H1 (cell line): ENCODE results near the gene BLCAP. TPM values are rescaled to one million over a fixed set of nuclear protein-coding genes. Genes with fewer than 3 reads are reported as not detected.

ENCODE experiments used
- CTCF ChIA-PET: fragments of 300-600 bp; sonication (Branson Sonifier 250); formaldehyde crosslinking; loops from one replicate; lab custom pipeline; 2021; ENCODE audit not compliant: partially characterized antibody; lab: Charles Lee
- POLR2A ChIA-PET: fragments of 300-600 bp; sonication (Branson Sonifier 250); formaldehyde crosslinking; loops from one replicate; lab custom pipeline; 2021; ENCODE audit warnings: inconsistent platforms; ENCODE audit not compliant: partially characterized antibody; lab: Charles Lee
- DNase-seq, 2 experiments: peaks; one replicate each; pipeline versions ENCODE4 v3.0.0 to v3.0.0-alpha.2; 2010 to 2022; ENCODE audit warnings: low spot score in 2 of 2, low read depth in 1 of 2, mixed read lengths in 1 of 2
- FAIRE-seq: peaks from 2 replicates; lab custom pipeline; 2011; peaks lifted over from hg19 to GRCh38; lab: Jason Lieb, UNC
- H2AFZ ChIP-seq: 2 replicates; pipeline ENCODE4 v1.8.1; 2012; ENCODE audit warnings: low read length, inconsistent platforms
- H2AK5ac ChIP-seq: 2 replicates; pipeline ENCODE4 v1.6.1; 2013; ENCODE audit warnings: low read depth, low read length
- H2BK120ac ChIP-seq: replicated peaks from 2 replicates; pipeline ENCODE3; 2013; ENCODE audit warnings: low read depth, low read length, inconsistent platforms
- H2BK12ac ChIP-seq: 2 replicates; pipeline ENCODE4 v1.6.1; 2013; ENCODE audit warnings: low read depth, low read length
- H2BK15ac ChIP-seq: 2 replicates; pipeline ENCODE4 v1.6.1; 2013; ENCODE audit warnings: low read length
- H2BK20ac ChIP-seq: 2 replicates; pipeline ENCODE4 v1.6.1; 2013; ENCODE audit warnings: low read length
- H2BK5ac ChIP-seq: 2 replicates; pipeline ENCODE4 v1.6.1; 2013; ENCODE audit warnings: low read depth, low read length
- H3K14ac ChIP-seq: 2 replicates; pipeline ENCODE4 v1.6.1; 2013; ENCODE audit warnings: inconsistent platforms; ENCODE audit not compliant: insufficient read length
- H3K18ac ChIP-seq: 2 replicates; pipeline ENCODE4 v1.6.1; 2013; ENCODE audit warnings: low read length; ENCODE audit errors: extremely low read depth
- H3K23ac ChIP-seq: 2 replicates; pipeline ENCODE4 v1.6.1; 2013; ENCODE audit warnings: inconsistent platforms; ENCODE audit not compliant: insufficient read length
- H3K23me2 ChIP-seq: 2 replicates; pipeline ENCODE4 v1.6.1; 2013; ENCODE audit warnings: low read depth, low read length
- H3K27ac ChIP-seq: 2 replicates; pipeline ENCODE4 v1.6.1; 2011; ENCODE audit warnings: low read depth, low read length, inconsistent platforms
- H3K27me3 ChIP-seq, 4 experiments: replicated peaks in 1 of 4; 1 replicate in 1 of 4; 2 replicates in 3 of 4; pipeline versions ENCODE4 v1.6.1 to v1.8.1; 2011 to 2013; ENCODE audit warnings: low read length in 3 of 4, mild to moderate bottlenecking in 3 of 4, inconsistent platforms in 2 of 4, mixed read lengths in 2 of 4, moderate library complexity in 1 of 4; ENCODE audit not compliant: control insufficient read depth in 3 of 4, insufficient read depth in 3 of 4; ENCODE audit errors: extremely low read depth in 1 of 4
- H3K36me3 ChIP-seq, 4 experiments: 2 replicates each; pipeline versions ENCODE4 v1.6.1 to v1.8.1; 2011 to 2013; ENCODE audit warnings: mild to moderate bottlenecking in 4 of 4, low read length in 3 of 4, moderate library complexity in 2 of 4, control low read depth in 1 of 4, inconsistent platforms in 1 of 4; ENCODE audit not compliant: insufficient read depth in 4 of 4, control insufficient read depth in 2 of 4
- H3K4ac ChIP-seq: replicated peaks from 2 replicates; pipeline ENCODE3; 2013; ENCODE audit warnings: low read length, low read depth, mixed read lengths, inconsistent platforms; ENCODE audit not compliant: insufficient read length
- H3K4me1 ChIP-seq, 4 experiments: replicated peaks in 1 of 4; 1 replicate in 1 of 4; 2 replicates in 3 of 4; pipeline versions ENCODE4 v1.6.1 to v1.8.1; 2011 to 2013; ENCODE audit warnings: low read length in 3 of 4, inconsistent platforms in 2 of 4, mixed read lengths in 1 of 4; ENCODE audit not compliant: insufficient read depth in 4 of 4, control insufficient read depth in 3 of 4
- H3K4me2 ChIP-seq, 2 experiments: 2 replicates each; pipeline versions ENCODE4 v1.6.1 to v1.8.1; 2011 to 2013; ENCODE audit warnings: low read depth in 2 of 2, low read length in 2 of 2, control low read depth in 1 of 2, inconsistent platforms in 1 of 2, mild to moderate bottlenecking in 1 of 2; ENCODE audit not compliant: insufficient read depth in 1 of 2
- H3K4me3 ChIP-seq, 4 experiments: fragments of 200-600, 300-600 bp in 1 of 4; sonication (generic), shearing (Covaris generic), sonication (Bioruptor Twin) in 1 of 4; 2 replicates each; pipeline versions ENCODE4 v1.5.1 to v1.8.1; 2011 to 2016; ENCODE audit warnings: low read length in 4 of 4, low read depth in 3 of 4, control low read depth in 2 of 4, inconsistent platforms in 2 of 4, mild to moderate bottlenecking in 2 of 4, mixed read lengths in 1 of 4, moderate library complexity in 1 of 4; ENCODE audit not compliant: insufficient read depth in 2 of 4; ENCODE audit errors: extremely low read depth in 1 of 4
- H3K56ac ChIP-seq: replicated peaks from 2 replicates; pipeline ENCODE3; 2013; ENCODE audit warnings: low read depth, mild to moderate bottlenecking, mixed read lengths, low read length, inconsistent platforms; ENCODE audit not compliant: insufficient read length
- H3K79me1 ChIP-seq: 2 replicates; pipeline ENCODE4 v1.6.1; 2013; ENCODE audit warnings: low read depth, low read length, control low read depth
- H3K79me2 ChIP-seq, 2 experiments: 2 replicates each; pipeline versions ENCODE4 v1.6.1 to v1.8.1; 2012 to 2013; ENCODE audit warnings: low read length in 2 of 2, mild to moderate bottlenecking in 2 of 2, inconsistent platforms in 1 of 2; ENCODE audit not compliant: insufficient read depth in 2 of 2, control insufficient read depth in 1 of 2
- H3K9ac ChIP-seq, 4 experiments: replicated peaks in 1 of 4; 1 replicate in 1 of 4; 2 replicates in 3 of 4; pipeline versions ENCODE4 v1.6.1 to v1.8.1; 2011 to 2013; ENCODE audit warnings: low read depth in 3 of 4, low read length in 3 of 4, control low read depth in 2 of 4, mild to moderate bottlenecking in 2 of 4, moderate library complexity in 2 of 4, inconsistent platforms in 1 of 4; ENCODE audit errors: extremely low read depth in 1 of 4
- H3K9me3 ChIP-seq, 2 experiments: 2 replicates each; pipeline versions ENCODE4 v1.6.1 to v1.8.1; 2012 to 2013; ENCODE audit warnings: mild to moderate bottlenecking in 2 of 2, moderate library complexity in 2 of 2, control low read depth in 1 of 2, inconsistent platforms in 1 of 2, low read depth in 1 of 2, low read length in 1 of 2, mixed read lengths in 1 of 2; ENCODE audit not compliant: insufficient read depth in 2 of 2
- H4K20me1 ChIP-seq, 2 experiments: replicated peaks in 1 of 2; 2 replicates each; pipeline versions ENCODE3 to v1.8.1; 2011 to 2013; ENCODE audit warnings: inconsistent platforms in 2 of 2, low read length in 2 of 2, mild to moderate bottlenecking in 1 of 2; ENCODE audit not compliant: insufficient read depth in 2 of 2, control insufficient read depth in 1 of 2
- H4K5ac ChIP-seq: 2 replicates; pipeline ENCODE4 v1.6.1; 2013; ENCODE audit warnings: low read length, low read depth, mixed read lengths, inconsistent platforms; ENCODE audit not compliant: insufficient read length
- H4K8ac ChIP-seq: 2 replicates; pipeline ENCODE4 v1.8.0; 2013; ENCODE audit warnings: mild to moderate bottlenecking, moderate library complexity, low read length, inconsistent platforms; ENCODE audit not compliant: insufficient read depth; ENCODE audit errors: extremely low read depth
- H4K91ac ChIP-seq: replicated peaks from 2 replicates; pipeline ENCODE3; 2013; ENCODE audit warnings: low read length, mixed read lengths, inconsistent platforms; ENCODE audit not compliant: insufficient read length
- BRCA1 ChIP-seq: IDR thresholded peaks from 2 replicates; pipeline ENCODE4 v1.6.1; 2012; ENCODE audit warnings: low read depth, low read length, improper control_type of control experiment
- CTBP2 ChIP-seq: IDR thresholded peaks from 2 replicates; pipeline ENCODE4 v1.7.0; 2011; ENCODE audit warnings: borderline replicate concordance, mild to moderate bottlenecking, moderate library complexity, mixed read lengths, low read length; ENCODE audit not compliant: insufficient read depth, insufficient read length
- FOSL1 ChIP-seq: IDR thresholded peaks from 2 replicates; pipeline ENCODE4 v1.6.1; 2011; ENCODE audit warnings: mild to moderate bottlenecking, low read depth, low read length, moderate library complexity; ENCODE audit not compliant: insufficient read depth
- WGBS, 2 experiments: shearing (Covaris generic) in 1 of 2; methylation state at CpG; one replicate each; pipeline versions ENCODE4 v1.1.6 to v1.1.7; 2013 to 2015; ENCODE audit warnings: low lambda C conversion rate in 2 of 2, mixed read lengths in 2 of 2, inconsistent platforms in 1 of 2, low coverage in 1 of 2, missing lambda C conversion rate in 1 of 2; ENCODE audit not compliant: insufficient replicate concordance in 2 of 2, insufficient coverage in 1 of 2, insufficient read length in 1 of 2; ENCODE audit errors: extremely low coverage in 1 of 2, missing lambda C conversion rate in 1 of 2; 5-methylcytosine and 5-hydroxymethylcytosine counted together
- polyA plus RNA-seq, 7 experiments: library from polyadenylated mRNA; depleted of rRNA in 3 of 7; stranded (reverse) in 5 of 7; unstranded in 2 of 7; fragments of >200 nt in 5 of 7; fragments of 200-250 nt in 2 of 7; gene quantifications; 1 replicate in 5 of 7; 2 replicates in 1 of 7; 4 replicates in 1 of 7; pipeline versions ENCODE4 v1.2.1 to v1.2.3, GENCODE V29; 2011 to 2013; ENCODE audit warnings: missing spikeins in 2 of 7, mixed read lengths in 2 of 7
- total RNA-seq: library from RNA; stranded (reverse); fragmentation: NEBNext Ultra II Directional; extraction: Animal tissue kit (Norgen Biotek cat#: 25700); gene quantifications from 2 replicates; pipeline ENCODE4 v1.2.1, GENCODE V29; 2021
- TF ChIP-seq, protein P1 (sequence below): IDR thresholded peaks from 2 replicates; pipeline ENCODE4 v1.6.1; 2012; ENCODE audit warnings: inconsistent platforms

Gene BLCAP
- total and polyA plus RNA-seq, 2 of the 8 experiments (the other 6 are each of a cell fraction or from before 2014, with no cell fraction given) = 60.3 to 72.2 TPM

- Histone ChIP-seq H3K14ac (no peak overlapping the region), H4K5ac (no peak overlapping the region), H4K20me1 (no peaks in the 10 kb centered on the region), H3K9ac (no peak overlapping the region), H3K79me2 (no peaks in the 10 kb centered on the region), H3K4me2 (no peak overlapping the region), H3K4me1 (peaks cover 0 to 6% (median 2%) of the 10 kb centered on the region in 4 experiments; a peak in 4 of 7 replicates), H2AK5ac (no peak overlapping the region), H4K91ac (no peak overlapping the region), H3K4ac (no peak overlapping the region), H3K27ac (no peak overlapping the region), H2BK15ac (no peak overlapping the region), H3K56ac (no peak overlapping the region), H3K9me3 (no peaks in the 10 kb centered on the region), H3K23ac (no peak overlapping the region), H4K8ac (no peak overlapping the region), H2BK12ac (no peak overlapping the region), H3K4me3 (no peak overlapping the region), H3K18ac (no peak overlapping the region), H2BK120ac (no peak overlapping the region), H2BK20ac (no peak overlapping the region), H3K27me3 (no peaks in the 10 kb centered on the region), H3K36me3 (no peaks in the 10 kb centered on the region), H2BK5ac (no peak overlapping the region), H3K23me2 (peaks cover 4% of the 10 kb centered on the region; the same call in 1 of the 2 replicates), H3K79me1 (no peaks in the 10 kb centered on the region), H2AFZ (no peak overlapping the region)
- WGBS, 2 experiments = 79% methylated on average over 2 of the region's 2 CpGs; no CpG with 5 or more reads in 1 of the 2 experiments
- CTCF ChIA-PET = interaction anchor here (0.7 to 4.7 kb wide), 28 partner anchors 8 to 341 kb away, joined by 3 to 39 read pairs (median 4); no protein-coding TSS in a partner anchor
- FAIRE-seq = no peak
- DNase-seq = no peak
- TF ChIP-seq CTBP2 (no peak), FOSL1 (no peak), BRCA1 (no peak)
- TF ChIP-seq, protein P1, sequence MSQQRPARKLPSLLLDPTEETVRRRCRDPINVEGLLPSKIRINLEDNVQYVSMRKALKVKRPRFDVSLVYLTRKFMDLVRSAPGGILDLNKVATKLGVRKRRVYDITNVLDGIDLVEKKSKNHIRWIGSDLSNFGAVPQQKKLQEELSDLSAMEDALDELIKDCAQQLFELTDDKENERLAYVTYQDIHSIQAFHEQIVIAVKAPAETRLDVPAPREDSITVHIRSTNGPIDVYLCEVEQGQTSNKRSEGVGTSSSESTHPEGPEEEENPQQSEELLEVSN = no peak
- TF ChIP-seq, all 59 proteins: peak for 0
- POLR2A ChIA-PET = interaction anchor here (0.6 to 2.4 kb wide), 6 partner anchors 13 to 266 kb away, joined by 3 to 7 read pairs (median 4); no protein-coding TSS in a partner anchor
Measured at GRCh38 chr20:37533154-37533715, 5.6 kb upstream of the BLCAP start.
